Body of pancreas (tissue), 4 donors: Measurements from ENCODE around the gene OAS1.

Source experiments
- POLR2A ChIP-seq, 3 donors: fragments of 450-650 bp; IDR thresholded peaks; one replicate each; pipeline ENCODE4 v1.6.1; 2016; ENCODE audit warnings: antibody characterized with exemption in 3 of 3, mild to moderate bottlenecking in 2 of 3
- TF ChIP-seq, protein P1 (sequence below), 7 experiments: fragments of 450-650 bp in 4 of 7; fragments of 200-600 bp in 3 of 7; sonication (generic) in 3 of 7; IDR thresholded peaks; one replicate each; pipeline ENCODE4 v1.5.1; 2016 to 2019; ENCODE audit warnings: antibody characterized with exemption in 7 of 7

DNA sequence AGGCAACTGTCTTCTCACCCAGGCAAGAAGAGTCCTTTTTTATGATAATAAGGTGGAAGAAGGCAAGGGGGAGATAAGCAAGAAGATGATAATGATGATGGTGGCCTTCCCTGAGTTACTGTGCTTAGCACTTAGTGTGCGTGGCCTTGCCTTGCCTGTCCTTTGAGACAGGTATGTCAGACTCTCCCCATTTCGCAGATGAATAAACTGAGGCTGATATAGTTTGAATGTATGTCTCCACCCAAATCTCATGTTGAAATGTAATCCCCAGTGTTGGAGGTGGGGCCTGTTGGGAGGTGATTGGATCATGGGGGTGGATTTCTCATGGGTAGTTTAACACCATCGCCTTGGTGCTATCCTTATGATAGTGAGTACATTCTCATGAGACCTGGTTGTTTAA is 23.0 kb downstream of the OAS1 start:
- no peak for TF ChIP-seq POLR2A (IDR thresholded peaks at IDR 0.05)
- TF ChIP-seq, protein P1, sequence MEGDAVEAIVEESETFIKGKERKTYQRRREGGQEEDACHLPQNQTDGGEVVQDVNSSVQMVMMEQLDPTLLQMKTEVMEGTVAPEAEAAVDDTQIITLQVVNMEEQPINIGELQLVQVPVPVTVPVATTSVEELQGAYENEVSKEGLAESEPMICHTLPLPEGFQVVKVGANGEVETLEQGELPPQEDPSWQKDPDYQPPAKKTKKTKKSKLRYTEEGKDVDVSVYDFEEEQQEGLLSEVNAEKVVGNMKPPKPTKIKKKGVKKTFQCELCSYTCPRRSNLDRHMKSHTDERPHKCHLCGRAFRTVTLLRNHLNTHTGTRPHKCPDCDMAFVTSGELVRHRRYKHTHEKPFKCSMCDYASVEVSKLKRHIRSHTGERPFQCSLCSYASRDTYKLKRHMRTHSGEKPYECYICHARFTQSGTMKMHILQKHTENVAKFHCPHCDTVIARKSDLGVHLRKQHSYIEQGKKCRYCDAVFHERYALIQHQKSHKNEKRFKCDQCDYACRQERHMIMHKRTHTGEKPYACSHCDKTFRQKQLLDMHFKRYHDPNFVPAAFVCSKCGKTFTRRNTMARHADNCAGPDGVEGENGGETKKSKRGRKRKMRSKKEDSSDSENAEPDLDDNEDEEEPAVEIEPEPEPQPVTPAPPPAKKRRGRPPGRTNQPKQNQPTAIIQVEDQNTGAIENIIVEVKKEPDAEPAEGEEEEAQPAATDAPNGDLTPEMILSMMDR (IDR thresholded peaks at IDR 0.05) = no peak
